HepG2 (cell line): Measurements from ENCODE around the gene SURF2. TPM values are rescaled to one million over a fixed set of nuclear protein-coding genes. Genes with fewer than 3 reads are reported as not detected.

Source experiments
- ARNTL ChIP-seq: sonication (generic); formaldehyde crosslinking; IDR thresholded peaks from 2 replicates; pipeline ENCODE4 v1.4.0; 2020; ENCODE audit warnings: mild to moderate bottlenecking, missing genetic modification reagents
- ATF7 ChIP-seq, 2 experiments: fragments of 450-650 bp in 1 of 2; sonication (generic) in 1 of 2; formaldehyde crosslinking in 1 of 2; IDR thresholded peaks; 2 replicates each; pipeline versions ENCODE4 v1.4.0 to v1.6.1; 2016 to 2020; ENCODE audit warnings: antibody characterized with exemption in 1 of 2, mild to moderate bottlenecking in 1 of 2, missing genetic modification reagents in 1 of 2
- CEBPG ChIP-seq: IDR thresholded peaks from 2 replicates; pipeline ENCODE4 v1.6.1; 2016
- DR1 ChIP-seq: sonication (generic); formaldehyde crosslinking; IDR thresholded peaks from 2 replicates; pipeline ENCODE4 v1.8.0; 2021; ENCODE audit warnings: mild to moderate bottlenecking, missing genetic modification reagents, inconsistent platforms
- HNRNPUL1 ChIP-seq: fragments of 200-400 bp; formaldehyde crosslinking; IDR thresholded peaks from 2 replicates; pipeline ENCODE4 v1.6.1; 2017; ENCODE audit warnings: low read depth, mild to moderate bottlenecking, low read length, moderate library complexity
- KDM4B ChIP-seq: sonication (generic); formaldehyde crosslinking; IDR thresholded peaks from 2 replicates; pipeline ENCODE4 v1.4.0; 2020; ENCODE audit warnings: missing genetic modification reagents
- MTA3 ChIP-seq: sonication (generic); formaldehyde crosslinking; IDR thresholded peaks from 2 replicates; pipeline ENCODE4 v1.4.0; 2020; ENCODE audit warnings: missing genetic modification reagents
- REPIN1 ChIP-seq: sonication (generic); formaldehyde crosslinking; IDR thresholded peaks from 2 replicates; pipeline ENCODE4 v1.8.0; 2022; ENCODE audit warnings: missing genetic modification reagents, low read depth, mild to moderate bottlenecking, borderline replicate concordance
- RFXAP ChIP-seq: sonication (generic); formaldehyde crosslinking; IDR thresholded peaks from 2 replicates; pipeline ENCODE4 v1.4.0; 2020; ENCODE audit warnings: missing genetic modification reagents, borderline replicate concordance
- ZNF160 ChIP-seq: sonication (generic); formaldehyde crosslinking; IDR thresholded peaks from 2 replicates; pipeline ENCODE4 v1.8.0; 2022; ENCODE audit warnings: mild to moderate bottlenecking, inconsistent platforms, missing genetic modification reagents
- ZNF292 ChIP-seq: sonication (generic); formaldehyde crosslinking; IDR thresholded peaks from 2 replicates; pipeline ENCODE4 v1.8.1; 2022; ENCODE audit warnings: mild to moderate bottlenecking, low read depth, missing genetic modification reagents, borderline replicate concordance
- ZNF333 ChIP-seq: sonication (generic); formaldehyde crosslinking; IDR thresholded peaks from 2 replicates; pipeline ENCODE4 v1.4.0; 2020; ENCODE audit warnings: mild to moderate bottlenecking, missing genetic modification reagents, borderline replicate concordance
- ZNF878 ChIP-seq: sonication (generic); formaldehyde crosslinking; IDR thresholded peaks from 2 replicates; pipeline ENCODE4 v1.8.1; 2023; ENCODE audit warnings: mild to moderate bottlenecking, missing genetic modification reagents, moderate library complexity
- polyA plus RNA-seq, 8 experiments: library from polyadenylated mRNA; depleted of rRNA in 3 of 8; stranded (reverse) in 7 of 8; unstranded in 1 of 8; fragments of >200 nt; fragmentation: Illumina TruSeq in 4 of 8; extraction: Trizol in 4 of 8; gene quantifications; 2 replicates each; pipeline versions ENCODE4 v1.2.1 to v1.2.3, GENCODE V29; 2011 to 2016; ENCODE audit warnings: low read depth in 4 of 8, missing spikeins in 1 of 8, mixed read lengths in 1 of 8; ENCODE audit not compliant: insufficient read depth in 1 of 8
- total RNA-seq, 5 experiments: library from RNA; depleted of rRNA; stranded (reverse); fragments of >200 nt; fragmentation: Illumina TruSeq; extraction: Trizol; gene quantifications; 2 replicates each; pipeline ENCODE4 v1.2.3, GENCODE V29; 2016; ENCODE audit warnings: low read depth in 1 of 5
- TF ChIP-seq, protein P1 (sequence below): sonication (generic); formaldehyde crosslinking; IDR thresholded peaks from 2 replicates; pipeline ENCODE4 v1.8.0; 2022; ENCODE audit warnings: mild to moderate bottlenecking, missing genetic modification reagents, moderate library complexity
- TF ChIP-seq, protein P2 (sequence below): sonication (generic); formaldehyde crosslinking; IDR thresholded peaks from 2 replicates; pipeline ENCODE4 v1.4.0; 2020; ENCODE audit warnings: missing genetic modification reagents, mild to moderate bottlenecking, borderline replicate concordance
- TF ChIP-seq, protein P3 (sequence below): sonication (generic); formaldehyde crosslinking; IDR thresholded peaks from 2 replicates; pipeline ENCODE4 v1.4.0; 2020; ENCODE audit warnings: missing genetic modification reagents
- TF ChIP-seq, protein P4 (sequence below): sonication (generic); formaldehyde crosslinking; IDR thresholded peaks from 2 replicates; pipeline ENCODE4 v1.4.0; 2020; ENCODE audit warnings: low read depth, mild to moderate bottlenecking, missing genetic modification reagents

The SURF2 gene
- total and polyA plus RNA-seq, 2 of the 13 experiments (the other 11 are each of a cell fraction or from before 2014, with no cell fraction given), result 6.3 to 13.6 TPM

DNA sequence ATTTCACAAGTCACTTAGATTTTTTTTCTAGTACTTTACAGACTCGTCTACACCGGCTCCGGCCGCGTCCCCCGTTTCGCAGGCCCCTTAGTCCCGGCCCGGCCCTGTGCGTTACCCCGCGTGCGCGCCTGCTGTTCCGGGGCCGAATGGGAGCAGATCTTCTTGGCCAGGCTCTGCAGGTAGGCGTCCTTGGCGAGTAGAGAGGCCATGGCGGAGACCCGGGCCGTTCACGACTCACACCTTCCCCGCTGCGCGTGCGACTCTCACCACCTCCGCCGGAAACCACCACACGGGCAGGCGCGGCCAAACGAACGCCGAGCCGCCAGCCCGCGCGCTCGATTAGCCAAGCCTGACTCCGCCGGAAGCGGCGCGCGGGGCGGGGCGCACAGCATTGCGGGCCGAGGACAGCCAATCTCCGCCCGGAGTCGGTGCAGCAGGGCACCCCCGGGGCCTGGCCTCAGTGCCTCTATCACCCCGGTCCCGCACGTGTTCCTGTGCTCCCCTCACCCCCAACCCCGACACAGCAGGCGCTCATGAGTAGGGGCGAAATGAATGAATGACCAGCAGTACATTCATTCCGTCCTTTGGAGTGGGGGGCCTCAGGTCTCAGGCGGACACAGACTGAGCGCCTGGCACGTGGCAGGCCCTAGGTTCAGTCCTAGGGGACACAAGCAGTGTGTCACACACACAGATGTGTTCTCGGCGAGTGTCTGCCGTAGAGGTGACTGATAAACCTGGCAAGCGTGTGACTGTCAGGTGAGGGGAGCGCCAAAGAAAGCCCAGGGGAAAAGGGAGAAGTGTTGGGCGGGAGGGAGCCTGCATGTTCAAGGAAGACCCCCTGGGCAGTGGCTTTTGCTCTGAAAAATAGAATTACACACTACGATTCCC, 20.2 kb upstream of the SURF2 start, which contains the start of gene SURF6 (continued):
- TF ChIP-seq KDM4B (CRISPR knock-in tag), result no peak; the same call in 1 of the 2 replicates
- TF ChIP-seq HNRNPUL1, result peak; percentile 74; the same call in 1 of the 2 replicates
- peak; percentile 86 for TF ChIP-seq ARNTL (CRISPR knock-in tag)
- TF ChIP-seq ZNF878 (CRISPR knock-in tag), result peak; percentile 77
- peak; percentile 96 for TF ChIP-seq REPIN1 (CRISPR knock-in tag)
- TF ChIP-seq MTA3 (CRISPR knock-in tag), result no peak
- TF ChIP-seq, protein P1, sequence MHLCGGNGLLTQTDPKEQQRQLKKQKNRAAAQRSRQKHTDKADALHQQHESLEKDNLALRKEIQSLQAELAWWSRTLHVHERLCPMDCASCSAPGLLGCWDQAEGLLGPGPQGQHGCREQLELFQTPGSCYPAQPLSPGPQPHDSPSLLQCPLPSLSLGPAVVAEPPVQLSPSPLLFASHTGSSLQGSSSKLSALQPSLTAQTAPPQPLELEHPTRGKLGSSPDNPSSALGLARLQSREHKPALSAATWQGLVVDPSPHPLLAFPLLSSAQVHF (CRISPR knock-in tag), result peak; percentile 67; the same call in 1 of the 2 replicates
- TF ChIP-seq, protein P2, sequence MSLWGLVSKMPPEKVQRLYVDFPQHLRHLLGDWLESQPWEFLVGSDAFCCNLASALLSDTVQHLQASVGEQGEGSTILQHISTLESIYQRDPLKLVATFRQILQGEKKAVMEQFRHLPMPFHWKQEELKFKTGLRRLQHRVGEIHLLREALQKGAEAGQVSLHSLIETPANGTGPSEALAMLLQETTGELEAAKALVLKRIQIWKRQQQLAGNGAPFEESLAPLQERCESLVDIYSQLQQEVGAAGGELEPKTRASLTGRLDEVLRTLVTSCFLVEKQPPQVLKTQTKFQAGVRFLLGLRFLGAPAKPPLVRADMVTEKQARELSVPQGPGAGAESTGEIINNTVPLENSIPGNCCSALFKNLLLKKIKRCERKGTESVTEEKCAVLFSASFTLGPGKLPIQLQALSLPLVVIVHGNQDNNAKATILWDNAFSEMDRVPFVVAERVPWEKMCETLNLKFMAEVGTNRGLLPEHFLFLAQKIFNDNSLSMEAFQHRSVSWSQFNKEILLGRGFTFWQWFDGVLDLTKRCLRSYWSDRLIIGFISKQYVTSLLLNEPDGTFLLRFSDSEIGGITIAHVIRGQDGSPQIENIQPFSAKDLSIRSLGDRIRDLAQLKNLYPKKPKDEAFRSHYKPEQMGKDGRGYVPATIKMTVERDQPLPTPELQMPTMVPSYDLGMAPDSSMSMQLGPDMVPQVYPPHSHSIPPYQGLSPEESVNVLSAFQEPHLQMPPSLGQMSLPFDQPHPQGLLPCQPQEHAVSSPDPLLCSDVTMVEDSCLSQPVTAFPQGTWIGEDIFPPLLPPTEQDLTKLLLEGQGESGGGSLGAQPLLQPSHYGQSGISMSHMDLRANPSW, result no peak
- no peak; the same call in 1 of the 2 replicates for TF ChIP-seq RFXAP (CRISPR knock-in tag)
- TF ChIP-seq CEBPG (CRISPR knock-in tag), result peak; percentile 46
- peak; percentile 91; the same call in 1 of the 2 replicates for TF ChIP-seq ZNF160
- TF ChIP-seq, protein P3, sequence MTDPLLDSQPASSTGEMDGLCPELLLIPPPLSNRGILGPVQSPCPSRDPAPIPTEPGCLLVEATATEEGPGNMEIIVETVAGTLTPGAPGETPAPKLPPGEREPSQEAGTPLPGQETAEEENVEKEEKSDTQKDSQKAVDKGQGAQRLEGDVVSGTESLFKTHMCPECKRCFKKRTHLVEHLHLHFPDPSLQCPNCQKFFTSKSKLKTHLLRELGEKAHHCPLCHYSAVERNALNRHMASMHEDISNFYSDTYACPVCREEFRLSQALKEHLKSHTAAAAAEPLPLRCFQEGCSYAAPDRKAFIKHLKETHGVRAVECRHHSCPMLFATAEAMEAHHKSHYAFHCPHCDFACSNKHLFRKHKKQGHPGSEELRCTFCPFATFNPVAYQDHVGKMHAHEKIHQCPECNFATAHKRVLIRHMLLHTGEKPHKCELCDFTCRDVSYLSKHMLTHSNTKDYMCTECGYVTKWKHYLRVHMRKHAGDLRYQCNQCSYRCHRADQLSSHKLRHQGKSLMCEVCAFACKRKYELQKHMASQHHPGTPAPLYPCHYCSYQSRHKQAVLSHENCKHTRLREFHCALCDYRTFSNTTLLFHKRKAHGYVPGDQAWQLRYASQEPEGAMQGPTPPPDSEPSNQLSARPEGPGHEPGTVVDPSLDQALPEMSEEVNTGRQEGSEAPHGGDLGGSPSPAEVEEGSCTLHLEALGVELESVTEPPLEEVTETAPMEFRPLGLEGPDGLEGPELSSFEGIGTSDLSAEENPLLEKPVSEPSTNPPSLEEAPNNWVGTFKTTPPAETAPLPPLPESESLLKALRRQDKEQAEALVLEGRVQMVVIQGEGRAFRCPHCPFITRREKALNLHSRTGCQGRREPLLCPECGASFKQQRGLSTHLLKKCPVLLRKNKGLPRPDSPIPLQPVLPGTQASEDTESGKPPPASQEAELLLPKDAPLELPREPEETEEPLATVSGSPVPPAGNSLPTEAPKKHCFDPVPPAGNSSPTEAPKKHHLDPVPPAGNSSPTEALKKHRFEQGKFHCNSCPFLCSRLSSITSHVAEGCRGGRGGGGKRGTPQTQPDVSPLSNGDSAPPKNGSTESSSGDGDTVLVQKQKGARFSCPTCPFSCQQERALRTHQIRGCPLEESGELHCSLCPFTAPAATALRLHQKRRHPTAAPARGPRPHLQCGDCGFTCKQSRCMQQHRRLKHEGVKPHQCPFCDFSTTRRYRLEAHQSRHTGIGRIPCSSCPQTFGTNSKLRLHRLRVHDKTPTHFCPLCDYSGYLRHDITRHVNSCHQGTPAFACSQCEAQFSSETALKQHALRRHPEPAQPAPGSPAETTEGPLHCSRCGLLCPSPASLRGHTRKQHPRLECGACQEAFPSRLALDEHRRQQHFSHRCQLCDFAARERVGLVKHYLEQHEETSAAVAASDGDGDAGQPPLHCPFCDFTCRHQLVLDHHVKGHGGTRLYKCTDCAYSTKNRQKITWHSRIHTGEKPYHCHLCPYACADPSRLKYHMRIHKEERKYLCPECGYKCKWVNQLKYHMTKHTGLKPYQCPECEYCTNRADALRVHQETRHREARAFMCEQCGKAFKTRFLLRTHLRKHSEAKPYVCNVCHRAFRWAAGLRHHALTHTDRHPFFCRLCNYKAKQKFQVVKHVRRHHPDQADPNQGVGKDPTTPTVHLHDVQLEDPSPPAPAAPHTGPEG (CRISPR knock-in tag), result peak; percentile 81; the same call in 1 of the 2 replicates
- peak; percentile 70 for TF ChIP-seq DR1
- TF ChIP-seq, protein P4, sequence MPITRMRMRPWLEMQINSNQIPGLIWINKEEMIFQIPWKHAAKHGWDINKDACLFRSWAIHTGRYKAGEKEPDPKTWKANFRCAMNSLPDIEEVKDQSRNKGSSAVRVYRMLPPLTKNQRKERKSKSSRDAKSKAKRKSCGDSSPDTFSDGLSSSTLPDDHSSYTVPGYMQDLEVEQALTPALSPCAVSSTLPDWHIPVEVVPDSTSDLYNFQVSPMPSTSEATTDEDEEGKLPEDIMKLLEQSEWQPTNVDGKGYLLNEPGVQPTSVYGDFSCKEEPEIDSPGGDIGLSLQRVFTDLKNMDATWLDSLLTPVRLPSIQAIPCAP, result no peak
- TF ChIP-seq ZNF333, result peak; percentile 67; the same call in 1 of the 2 replicates
- no peak for TF ChIP-seq ATF7 (IDR thresholded peaks at IDR 0.05)
- TF ChIP-seq ATF7 (CRISPR knock-in tag; IDR thresholded peaks at IDR 0.05), result no peak; the same call in 1 of the 2 replicates
- TF ChIP-seq ZNF292 (CRISPR knock-in tag), result no peak
